ENCODE measurements around the gene TMEM120A. TPM values are rescaled to one million over a fixed set of nuclear protein-coding genes. Genes with fewer than 3 reads are reported as not detected.

TMEM120A gene
- polyA plus RNA-seq, 1 of the 3 experiments (the other 2 are of a cell fraction) = 59.8 TPM

DNA sequence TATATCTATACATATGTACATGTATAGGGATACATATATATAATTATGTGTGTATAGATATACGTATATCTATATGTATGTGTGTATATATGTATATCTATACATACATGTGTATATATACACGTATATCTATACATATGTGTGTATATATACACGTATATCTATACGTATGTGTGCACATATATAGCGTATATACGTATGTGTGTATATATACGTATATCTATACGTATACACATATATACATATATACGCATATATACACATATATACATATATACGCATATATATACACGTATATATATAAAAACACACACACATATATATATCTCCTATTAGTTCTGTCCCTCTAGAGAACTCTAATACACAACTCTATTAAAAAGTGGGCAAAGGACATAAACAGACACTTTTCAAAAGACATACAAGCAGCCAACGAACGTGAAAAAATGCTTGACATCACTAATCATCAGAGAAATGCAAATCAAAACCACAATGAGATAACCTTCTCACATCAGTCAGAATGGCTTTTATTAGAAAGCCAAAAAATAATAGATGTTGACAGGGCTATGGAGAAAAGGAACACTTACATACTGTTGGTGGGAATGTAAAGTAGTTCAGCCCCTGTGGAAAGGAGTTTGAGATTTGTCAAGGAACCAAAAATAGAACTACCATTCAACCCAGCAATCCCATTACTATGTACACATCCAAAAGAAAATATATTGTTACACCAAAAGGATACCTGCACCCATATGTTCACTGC, 22.0 kb upstream of the TMEM120A start:
- WGBS (ENCODE audit: low lambda C conversion rate) = 95% methylated on average over 13 of the region's 13 CpGs
- Histone ChIP-seq H3K4me3 (ENCODE audit: low read depth in 2 of 2, low read length in 1 of 2) (no peak overlapping the region), H3K79me2 (ENCODE audit: insufficient read depth) (no peaks in the 10 kb centered on the region), H3K9ac (no peak overlapping the region), H4K20me1 (ENCODE audit: insufficient read depth) (no peaks in the 10 kb centered on the region), H3F3A (replicated peaks; ENCODE audit: insufficient read depth) (peaks cover 4% of the 10 kb centered on the region), H3K4me1 (ENCODE audit: control insufficient read depth in 1 of 2, insufficient read depth in 2 of 2, low read depth in 1 of 2, low read length in 1 of 2) (no peaks in the 10 kb centered on the region), H3K36me3 (replicated peaks in 1 of 2; ENCODE audit: control insufficient read depth in 1 of 2, insufficient read depth in 2 of 2, low read length in 1 of 2) (peaks cover 6 to 25% of the 10 kb centered on the region in 2 experiments), H3K27me3 (ENCODE audit: insufficient read depth) (no peaks in the 10 kb centered on the region), H2AFZ (ENCODE audit: low read depth) (no peak overlapping the region), H3K9me2 (no peaks in the 10 kb centered on the region), H3K4me2 (no peak overlapping the region), H3K27ac (ENCODE audit: low read depth in 2 of 2, low read length in 1 of 2) (no peak overlapping the region), H3K9me3 (no peaks in the 10 kb centered on the region)
- ChIA-PET CTCF (interaction anchor here (1.0 to 13.3 kb wide), 2 partner anchors 144 to 149 kb away, joined by 4 to 305 read pairs; no protein-coding TSS in a partner anchor), POLR2A (no interaction called here)
- DNase-seq = no peak
- TF ChIP-seq FOXJ3 (CRISPR knock-in tag; IDR thresholded peaks at IDR 0.05) (no peak), TCF12 (IDR thresholded peaks at IDR 0.05) (peak; percentile 20; the same call in 1 of the 2 replicates), RXRA (IDR thresholded peaks at IDR 0.05; ENCODE audit: borderline replicate concordance, low read depth) (no peak)

DNA sequence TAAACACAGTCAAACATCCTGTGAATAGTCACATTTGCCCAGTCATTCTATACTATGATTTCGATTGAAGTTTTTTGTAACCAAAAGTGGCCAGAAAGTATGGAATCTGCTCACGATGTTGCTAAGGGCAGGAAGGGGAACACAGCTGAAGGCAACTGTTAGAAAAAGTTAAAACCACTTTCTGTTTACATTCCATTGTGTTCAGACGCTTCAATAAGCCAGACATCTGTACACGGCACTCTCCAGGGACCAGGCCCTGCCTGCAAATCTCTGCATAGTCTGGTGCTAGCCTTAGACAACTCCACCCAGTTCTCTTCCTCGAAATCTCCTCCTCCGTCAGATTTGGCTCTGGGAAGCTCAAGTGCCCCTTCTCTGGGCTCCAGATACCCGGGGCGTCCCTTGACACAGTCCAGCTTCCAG, 17.1 kb upstream of the TMEM120A start:
- H3K79me2 ChIP-seq (ENCODE audit: insufficient read depth) = 0 out of 2 replicates have a peak, but pooled peaks cover 3% of the 10 kb centered on the region
- H2AFZ ChIP-seq (ENCODE audit: low read depth) = no peak overlapping the region
- 86% methylated on average over 8 of the region's 8 CpGs for WGBS (ENCODE audit: low lambda C conversion rate)
- H3K9ac ChIP-seq = no peak overlapping the region
- ChIA-PET POLR2A (no interaction called here), CTCF (interaction anchor here (1.1 to 6.1 kb wide), 4 partner anchors 9 to 145 kb away, joined by 3 to 36 read pairs (median 19); partner anchors contain the start of gene TMEM120A)
- no peak for DNase-seq
- no peak overlapping the region for H3K27ac ChIP-seq (ENCODE audit: low read depth in 2 of 2, low read length in 1 of 2)
- no peaks in the 10 kb centered on the region; a peak in 1 of 4 replicates for H3K4me1 ChIP-seq (ENCODE audit: control insufficient read depth in 1 of 2, insufficient read depth in 2 of 2, low read depth in 1 of 2, low read length in 1 of 2)
- H3K4me2 ChIP-seq = no peak overlapping the region
- TF ChIP-seq POLR2AphosphoS5 (IDR thresholded peaks at IDR 0.05; ENCODE audit: low read depth, low read length) = no peak
- TF ChIP-seq, protein P1, sequence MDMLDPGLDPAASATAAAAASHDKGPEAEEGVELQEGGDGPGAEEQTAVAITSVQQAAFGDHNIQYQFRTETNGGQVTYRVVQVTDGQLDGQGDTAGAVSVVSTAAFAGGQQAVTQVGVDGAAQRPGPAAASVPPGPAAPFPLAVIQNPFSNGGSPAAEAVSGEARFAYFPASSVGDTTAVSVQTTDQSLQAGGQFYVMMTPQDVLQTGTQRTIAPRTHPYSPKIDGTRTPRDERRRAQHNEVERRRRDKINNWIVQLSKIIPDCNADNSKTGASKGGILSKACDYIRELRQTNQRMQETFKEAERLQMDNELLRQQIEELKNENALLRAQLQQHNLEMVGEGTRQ (IDR thresholded peaks at IDR 0.05; ENCODE audit: borderline replicate concordance, low read depth, low read length) = no peak
- no peak for TF ChIP-seq NFIC (IDR thresholded peaks at IDR 0.05; ENCODE audit: borderline replicate concordance)
- TF ChIP-seq NRF1 (IDR thresholded peaks at IDR 0.05; ENCODE audit: low read depth, low read length) = no peak
- H3K9me3 ChIP-seq = no peaks in the 10 kb centered on the region
- H3K9me2 ChIP-seq = no peaks in the 10 kb centered on the region
- H3K27me3 ChIP-seq (ENCODE audit: insufficient read depth) = no peaks in the 10 kb centered on the region
- no peak overlapping the region for H3K4me3 ChIP-seq (ENCODE audit: low read depth in 2 of 2, low read length in 1 of 2)
- H3F3A ChIP-seq (replicated peaks; ENCODE audit: insufficient read depth) = no peaks in the 10 kb centered on the region
- no peaks in the 10 kb centered on the region for H4K20me1 ChIP-seq (ENCODE audit: insufficient read depth)
- H3K36me3 ChIP-seq (replicated peaks in 1 of 2; ENCODE audit: control insufficient read depth in 1 of 2, insufficient read depth in 2 of 2, low read length in 1 of 2) = peaks cover 0 to 7% of the 10 kb centered on the region in 2 experiments

Data from SK-N-SH (cell line).